ENCODE results near the gene LCE3B.

Gene LCE3B

GRCh38 chr1:152663098-152663497 lies 49.5 kb downstream of the LCE3B start, which contains the start of gene LCE2D:
Gene LCE2D (plus strand): TSS chr1:152663380. CDS start chr1:152664106, 726 bp downstream.
- no peak for DNase-seq
